Adrenal gland (tissue), 5 donors: ENCODE measurements around the gene CCDC154.

Source experiments
- CTCF ChIP-seq, 6 experiments: fragments of 450-650 bp in 4 of 6; fragments of 200-600 bp in 2 of 6; sonication (generic) in 1 of 6; IDR thresholded peaks; 1 replicate in 5 of 6; 2 replicates in 1 of 6; pipeline versions ENCODE4 v1.5.1 to v1.8.0; 2016 to 2021; ENCODE audit warnings: antibody characterized with exemption in 6 of 6, mild to moderate bottlenecking in 2 of 6, moderate library complexity in 1 of 6
- POLR2A ChIP-seq, 2 donors: fragments of 450-650 bp; IDR thresholded peaks; one replicate each; pipeline ENCODE4 v1.6.1; 2017; ENCODE audit warnings: antibody characterized with exemption in 2 of 2, mild to moderate bottlenecking in 2 of 2, moderate library complexity in 1 of 2
- donor health status: DM: no; HTN: no; CAD: no.

GRCh38 chr16:1453316-1453715 is 9.0 kb upstream of the CCDC154 start:
- TF ChIP-seq CTCF (IDR thresholded peaks at IDR 0.05) (no peak), POLR2A (IDR thresholded peaks at IDR 0.05) (no peak)
